K562 (cell line): ENCODE results near the gene KIF6. TPM values are rescaled to one million over a fixed set of nuclear protein-coding genes. Genes with fewer than 3 reads are reported as not detected.

Experiments
- ATAC-seq: fragments of 200-7000 bp; cut with Tn5 transposase; 3 replicates; pipeline ENCODE4 v1.9.1; 2020; ENCODE audit warnings: moderate library complexity
- BruUV-seq: library from RNA; stranded (reverse); fragments of 400-500 nt; replicated peaks from 2 replicates; lab custom pipeline; 2021; lab: Mats Ljungman, UMichigan
- CTCF ChIA-PET: fragments of 300-600 bp; formaldehyde crosslinking; extraction: SDS; loops from one replicate; lab custom pipeline; 2021; ENCODE audit warnings: low intra/inter-chr PET ratio; lab: Yijun Ruan, JAX
- POLR2A ChIA-PET: fragments of 300-600, 350-650 bp; sonication (Branson Sonifier 250); formaldehyde crosslinking; extraction: SDS; loops from one replicate; lab custom pipeline; 2021; ENCODE audit warnings: antibody characterized with exemption, inconsistent platforms; lab: Yijun Ruan, JAX
- DNase-seq, 4 experiments: peaks; one replicate each; pipeline versions ENCODE4 v3.0.0 to v3.0.0-alpha.2; 2011 to 2018; ENCODE audit warnings: low spot score in 3 of 4, mixed read lengths in 3 of 4; ENCODE audit errors: extremely low read depth in 1 of 4
- FAIRE-seq: peaks from 2 replicates; lab custom pipeline; 2011; peaks lifted over from hg19 to GRCh38; lab: Jason Lieb, UNC
- H2AFZ ChIP-seq: 2 replicates; pipeline ENCODE4 v1.6.0; 2011; ENCODE audit warnings: low read depth, low read length, control low read depth, inconsistent platforms
- H3K27ac ChIP-seq: fragments of 200-600 bp; 3 replicates; pipeline ENCODE4 v1.8.0; 2011; ENCODE audit warnings: low read depth, mild to moderate bottlenecking, control low read depth, inconsistent platforms, low read length, moderate library complexity, mixed read lengths; ENCODE audit errors: extremely low read depth
- H3K27me3 ChIP-seq, 2 experiments: fragments of 300-600 bp in 1 of 2; 2 replicates in 1 of 2; 3 replicates in 1 of 2; pipeline versions ENCODE4 v1.6.0 to v1.8.0; 2011; ENCODE audit warnings: inconsistent platforms in 2 of 2, low read length in 2 of 2, mild to moderate bottlenecking in 1 of 2, mixed read lengths in 1 of 2, moderate library complexity in 1 of 2; ENCODE audit not compliant: control insufficient read depth in 2 of 2, insufficient read depth in 2 of 2
- H3K36me3 ChIP-seq: fragments of 300-600 bp; 3 replicates; pipeline ENCODE4 v1.8.0; 2011; ENCODE audit warnings: mild to moderate bottlenecking, low read length, inconsistent platforms; ENCODE audit not compliant: control insufficient read depth, insufficient read depth
- H3K4me1 ChIP-seq, 2 experiments: fragments of 200-600 bp in 1 of 2; replicated peaks in 1 of 2; 2 replicates in 1 of 2; 3 replicates in 1 of 2; pipeline versions ENCODE4 v1.5.1 to v1.8.0; 2011; ENCODE audit warnings: inconsistent platforms in 2 of 2, low read length in 2 of 2, mild to moderate bottlenecking in 1 of 2, mixed read lengths in 1 of 2, moderate library complexity in 1 of 2; ENCODE audit not compliant: control insufficient read depth in 2 of 2, insufficient read depth in 2 of 2
- H3K4me2 ChIP-seq: 2 replicates; pipeline ENCODE4 v1.6.1; 2011; ENCODE audit warnings: low read length, control low read depth, inconsistent platforms, mixed read lengths; ENCODE audit not compliant: insufficient read depth
- H3K4me3 ChIP-seq: fragments of 200-600 bp; sonication (generic), shearing (Covaris generic); 2 replicates; pipeline ENCODE4 v1.5.1; 2016; ENCODE audit warnings: control low read depth, inconsistent platforms
- H3K79me2 ChIP-seq: fragments of 200-600 bp; 3 replicates; pipeline ENCODE4 v1.8.0; 2011; ENCODE audit warnings: low read length, inconsistent platforms; ENCODE audit not compliant: control insufficient read depth, insufficient read depth
- H3K9ac ChIP-seq, 2 experiments: 2 replicates each; pipeline versions ENCODE4 v1.6.0 to v1.6.1; 2011; ENCODE audit warnings: low read depth in 2 of 2, low read length in 2 of 2, control low read depth in 1 of 2, inconsistent platforms in 1 of 2, mild to moderate bottlenecking in 1 of 2, mixed read lengths in 1 of 2; ENCODE audit not compliant: insufficient read depth in 1 of 2
- H3K9me1 ChIP-seq: one replicate; pipeline ENCODE4 v1.6.0; 2011; ENCODE audit warnings: inconsistent platforms, mild to moderate bottlenecking, low read length, moderate library complexity; ENCODE audit not compliant: control insufficient read depth, insufficient read depth
- H3K9me3 ChIP-seq: replicated peaks from 2 replicates; pipeline ENCODE4 v1.5.1; 2011; ENCODE audit warnings: low read depth, low read length, inconsistent platforms; ENCODE audit not compliant: control insufficient read depth, insufficient read depth
- H4K20me1 ChIP-seq: replicated peaks from 2 replicates; pipeline ENCODE4 v1.6.1; 2011; ENCODE audit warnings: low read length, inconsistent platforms, mixed read lengths; ENCODE audit not compliant: control insufficient read depth, insufficient read depth
- E2F1 ChIP-seq: sonication (generic); formaldehyde crosslinking; IDR thresholded peaks from 2 replicates; pipeline ENCODE4 v1.8.1; 2023; ENCODE audit warnings: mild to moderate bottlenecking, missing genetic modification reagents, moderate library complexity
- ERF ChIP-seq: fragments of 450-650 bp; formaldehyde crosslinking; IDR thresholded peaks from 2 replicates; pipeline ENCODE4 v1.4.0; 2020; ENCODE audit warnings: mild to moderate bottlenecking, mixed read lengths
- KDM4B ChIP-seq, 2 experiments: fragments of 450-650 bp in 1 of 2; sonication (generic) in 1 of 2; IDR thresholded peaks; 2 replicates each; pipeline ENCODE4 v1.6.1; 2016 to 2017; ENCODE audit warnings: borderline replicate concordance in 2 of 2, antibody characterized with exemption in 1 of 2, low read depth in 1 of 2, mild to moderate bottlenecking in 1 of 2
- KDM5B ChIP-seq: fragments of 200-600 bp; sonication (generic); IDR thresholded peaks from 2 replicates; pipeline ENCODE4 v1.6.1; 2012; ENCODE audit warnings: low read depth, mild to moderate bottlenecking, moderate library complexity, low read length, control low read depth, inconsistent platforms; ENCODE audit not compliant: insufficient replicate concordance
- MCM5 ChIP-seq: fragments of 450-650 bp; IDR thresholded peaks from 2 replicates; pipeline ENCODE4 v1.6.1; 2016; ENCODE audit warnings: low read depth
- MEF2D ChIP-seq: conservative IDR thresholded peaks from 2 replicates; pipeline ENCODE4 v1.6.1; 2016; ENCODE audit warnings: low read depth, missing genetic modification characterization, missing compliant biosample characterization
- NR1H2 ChIP-seq: sonication (generic); formaldehyde crosslinking; IDR thresholded peaks from 2 replicates; pipeline ENCODE4 v1.4.0; 2020; ENCODE audit warnings: mild to moderate bottlenecking, missing genetic modification reagents
- ZMIZ1 ChIP-seq, 2 experiments: fragments of 150-350 bp in 1 of 2; IDR thresholded peaks; 2 replicates each; pipeline ENCODE4 v1.6.1; 2012 to 2016; ENCODE audit warnings: low read depth in 2 of 2, low read length in 2 of 2, mild to moderate bottlenecking in 1 of 2, moderate library complexity in 1 of 2
- ZNF133 ChIP-seq: fragments of 250-450 bp; sonication (Bioruptor Pico); IDR thresholded peaks from 2 replicates; pipeline ENCODE4 v1.4.0; 2020; ENCODE audit warnings: mild to moderate bottlenecking
- ZNF212 ChIP-seq: fragments of 450-650 bp; formaldehyde crosslinking; IDR thresholded peaks from 2 replicates; pipeline ENCODE4 v1.4.0; 2020; ENCODE audit warnings: mild to moderate bottlenecking
- ZNF512 ChIP-seq: IDR thresholded peaks from 2 replicates; pipeline ENCODE4 v1.6.1; 2016; ENCODE audit warnings: missing genetic modification characterization, missing compliant biosample characterization
- ZSCAN29 ChIP-seq: fragments of 450-650 bp; IDR thresholded peaks from 2 replicates; pipeline ENCODE4 v1.6.1; 2017
- WGBS: fragments of 100-300 bp; shearing (Covaris generic); methylation state at CpG from one replicate; pipeline ENCODE4 v1.1.6; 2016; ENCODE audit warnings: low coverage, mixed read lengths; ENCODE audit not compliant: insufficient coverage; ENCODE audit errors: missing lambda C conversion rate; 5-methylcytosine and 5-hydroxymethylcytosine counted together
- in situ Hi-C: fragments of 300-500 bp; cut with MboI; formaldehyde crosslinking; loops from 4 replicates; pipeline ENCODE4 v1.15.0; 2018; ENCODE audit warnings: inconsistent platforms, mixed read lengths
- intact Hi-C: fragments of 100-400 bp; cut with micrococcal nuclease; formaldehyde crosslinking; loops from 2 replicates; pipeline ENCODE4 v1.14.2; 2022
- polyA plus RNA-seq, 8 experiments: library from polyadenylated mRNA; depleted of rRNA in 4 of 8; stranded (reverse) in 5 of 8; unstranded in 3 of 8; fragments of >200 nt; fragmentation: Nextera tagmentation in 2 of 8; fragmentation: Illumina TruSeq in 1 of 8; extraction: Ambion mirVana in 2 of 8; extraction: Trizol in 1 of 8; gene quantifications; 2 replicates each; pipeline versions ENCODE4 v1.2.1 to v1.2.3, GENCODE V29; 2011 to 2014; ENCODE audit warnings: inconsistent platforms in 1 of 8, missing spikeins in 1 of 8
- total RNA-seq, 7 experiments: library from RNA; depleted of rRNA in 6 of 7; stranded (reverse); fragments of >200 nt in 6 of 7; fragmentation: Illumina TruSeq in 2 of 7; extraction: Trizol in 2 of 7; gene quantifications; 2 replicates each; pipeline versions ENCODE4 v1.2.1 to v1.2.3, GENCODE V29; 2011 to 2021; ENCODE audit warnings: low replicate concordance in 1 of 7
- TF ChIP-seq, protein P1 (sequence below): sonication (generic); formaldehyde crosslinking; IDR thresholded peaks from 2 replicates; pipeline ENCODE4 v1.8.0; 2022; ENCODE audit warnings: mild to moderate bottlenecking, missing genetic modification reagents, borderline replicate concordance

The KIF6 gene
- total and polyA plus RNA-seq, 9 of the 15 experiments (the other 6 are each of a cell fraction or from before 2014, with no cell fraction given) = not detected

DNA sequence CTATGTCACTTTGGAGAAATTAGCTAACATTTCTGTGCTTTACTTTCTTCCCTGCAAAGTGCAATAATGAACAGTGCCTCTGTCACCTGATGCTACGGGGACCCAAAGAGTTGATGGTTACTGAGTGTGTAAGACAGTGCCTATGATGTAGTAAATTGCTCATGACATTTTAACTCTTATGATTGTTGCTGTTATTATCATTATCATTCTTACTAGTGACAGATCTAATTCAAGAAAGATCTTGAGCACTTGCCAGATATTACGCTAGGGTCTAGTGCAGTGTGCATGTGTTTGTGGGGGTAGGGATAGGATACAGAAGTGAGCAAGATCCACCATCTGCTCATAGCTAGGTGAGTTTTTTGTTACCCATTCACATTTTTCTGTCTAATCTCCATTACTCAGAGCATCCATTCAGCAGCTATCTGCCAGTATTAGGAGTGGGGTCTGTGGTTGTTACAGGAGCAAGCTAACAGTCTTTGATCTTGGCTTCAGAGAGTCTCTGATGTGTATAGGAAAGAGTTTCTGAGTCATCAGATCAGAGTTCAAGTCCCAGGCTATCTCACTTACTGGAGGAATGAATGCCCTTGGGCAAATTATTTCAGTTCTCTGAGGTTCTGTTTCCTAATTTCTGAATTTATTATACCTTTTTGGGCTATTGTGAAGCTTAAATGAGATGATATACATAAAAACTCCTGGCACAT is 33.8 kb upstream of the KIF6 start:
- BruUV-seq = no TSS peak
- Histone ChIP-seq H2AFZ (no peak overlapping the region), H3K4me1 (no peaks in the 10 kb centered on the region), H3K27ac (no peak overlapping the region), H3K4me3 (no peak overlapping the region), H3K9me3 (no peaks in the 10 kb centered on the region), H4K20me1 (no peaks in the 10 kb centered on the region), H3K4me2 (no peak overlapping the region), H3K36me3 (no peaks in the 10 kb centered on the region), H3K27me3 (no peaks in the 10 kb centered on the region; a peak in 1 of 5 replicates), H3K9ac (no peak overlapping the region), H3K79me2 (no peaks in the 10 kb centered on the region), H3K9me1 (no peaks in the 10 kb centered on the region)
- CTCF ChIA-PET = no interaction called here
- intact Hi-C loops (no loop called here), in situ Hi-C loops (no loop called here)
- FAIRE-seq (no peak), DNase-seq (no peak), ATAC-seq (no peak)
- POLR2A ChIA-PET = interaction anchor here (1.5 kb wide), 1 partner anchor 76 kb away, joined by 3 read pairs; no protein-coding TSS in a partner anchor
- TF ChIP-seq ZMIZ1 (IDR thresholded peaks at IDR 0.05; ENCODE audit: low read depth in 2 of 2, low read length in 2 of 2) (no peak), ZNF133 (CRISPR knock-in tag) (no peak), MEF2D (tag) (no peak), MCM5 (no peak), E2F1 (CRISPR knock-in tag) (no peak), ZNF212 (CRISPR knock-in tag) (no peak), KDM4B (IDR thresholded peaks at IDR 0.05; ENCODE audit: borderline replicate concordance in 2 of 2, low read depth in 1 of 2) (no peak), ERF (no peak), NR1H2 (CRISPR knock-in tag) (no peak), ZNF512 (tag) (no peak), ZSCAN29 (no peak), KDM5B (no peak)
- TF ChIP-seq, protein P1, sequence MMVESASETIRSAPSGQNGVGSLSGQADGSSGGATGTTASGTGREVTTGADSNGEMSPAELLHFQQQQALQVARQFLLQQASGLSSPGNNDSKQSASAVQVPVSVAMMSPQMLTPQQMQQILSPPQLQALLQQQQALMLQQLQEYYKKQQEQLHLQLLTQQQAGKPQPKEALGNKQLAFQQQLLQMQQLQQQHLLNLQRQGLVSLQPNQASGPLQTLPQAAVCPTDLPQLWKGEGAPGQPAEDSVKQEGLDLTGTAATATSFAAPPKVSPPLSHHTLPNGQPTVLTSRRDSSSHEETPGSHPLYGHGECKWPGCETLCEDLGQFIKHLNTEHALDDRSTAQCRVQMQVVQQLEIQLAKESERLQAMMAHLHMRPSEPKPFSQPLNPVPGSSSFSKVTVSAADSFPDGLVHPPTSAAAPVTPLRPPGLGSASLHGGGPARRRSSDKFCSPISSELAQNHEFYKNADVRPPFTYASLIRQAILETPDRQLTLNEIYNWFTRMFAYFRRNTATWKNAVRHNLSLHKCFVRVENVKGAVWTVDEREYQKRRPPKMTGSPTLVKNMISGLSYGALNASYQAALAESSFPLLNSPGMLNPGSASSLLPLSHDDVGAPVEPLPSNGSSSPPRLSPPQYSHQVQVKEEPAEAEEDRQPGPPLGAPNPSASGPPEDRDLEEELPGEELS (CRISPR knock-in tag) = no peak
- WGBS = 0% methylated on average over 2 of the region's 2 CpGs
